ENCODE data around the gene EPHB2. TPM values are rescaled to one million over a fixed set of nuclear protein-coding genes. Genes with fewer than 3 reads are reported as not detected.

Gene EPHB2
- total and polyA plus RNA-seq, 2 of the 8 experiments (the other 6 are each of a cell fraction or from before 2014, with no cell fraction given) = 15.8 to 17.2 TPM

- TF ChIP-seq CTCF (IDR thresholded peaks at IDR 0.05; ENCODE audit: control extremely low read depth in 1 of 3, insufficient read depth in 1 of 3, low read depth in 1 of 3, low read length in 3 of 3) (no peak), CTBP2 (IDR thresholded peaks at IDR 0.05; ENCODE audit: borderline replicate concordance, insufficient read depth, insufficient read length, low read length) (no peak), JUND (IDR thresholded peaks at IDR 0.05; ENCODE audit: low read length) (no peak), HDAC6 (IDR thresholded peaks at IDR 0.05; ENCODE audit: low read depth, low read length) (no peak), SUZ12 (IDR thresholded peaks at IDR 0.05; ENCODE audit: low read length) (no peak)
Measured at GRCh38 chr1:22685591-22686059, 25.0 kb upstream of the EPHB2 start (continued).
